Right forelimb (tissue), 1 donor: ENCODE measurements around the gene PDE6B.
"Not testable (repeated sequence)": the region's sequence is repeated elsewhere in the genome, so short reads cannot be mapped to it uniquely, and the experiment has no call there.

Experiments used
- DNase-seq: peaks from one replicate; pipeline ENCODE4 v3.0.0-alpha.2; 2018

Gene PDE6B

DNA sequence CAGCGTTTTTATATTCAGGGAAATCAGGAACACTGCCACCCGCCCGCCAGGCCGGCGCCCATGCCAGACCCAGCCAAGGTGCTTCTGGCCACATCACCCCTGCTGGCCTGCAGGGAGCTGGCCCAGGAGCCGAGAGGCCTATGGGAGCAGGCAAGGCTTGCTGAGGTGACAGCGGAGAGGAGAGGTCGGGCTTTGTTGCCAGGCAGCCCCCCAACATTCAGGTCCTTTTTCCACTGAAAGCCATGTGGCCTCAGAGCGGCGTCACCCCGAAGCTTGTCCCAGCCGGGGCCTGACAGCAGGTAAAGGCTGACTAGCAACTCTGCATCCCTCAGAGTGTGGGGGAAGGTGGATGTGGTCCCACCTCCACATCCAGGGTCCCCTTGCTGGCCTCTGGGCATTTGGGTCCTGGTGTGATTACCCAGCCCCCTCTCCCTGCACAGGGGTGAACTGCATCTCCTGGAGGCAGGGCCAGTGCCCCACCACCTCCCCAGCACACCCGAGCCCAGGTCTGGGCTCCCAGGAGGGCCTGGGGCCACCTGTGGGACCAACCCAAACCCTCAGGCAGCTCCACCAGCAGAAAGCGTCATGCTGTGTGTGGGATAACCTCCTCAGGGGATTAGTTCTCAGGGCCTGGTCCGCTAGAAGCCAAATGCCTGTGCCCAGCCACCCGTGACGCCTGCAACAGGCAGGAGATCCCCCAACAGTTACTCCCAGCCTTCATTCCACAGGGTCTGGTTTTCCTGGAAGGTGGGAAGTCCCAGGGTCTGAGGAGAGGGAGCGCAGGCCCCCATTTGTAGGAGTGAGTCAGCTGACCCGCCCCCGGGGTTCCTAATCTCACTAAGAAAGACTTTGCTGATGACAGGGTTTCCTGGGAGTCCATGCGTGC is at the start of gene PDE6B:
Gene PDE6B, plus strand, starts transcription at position 869 of the 886 bp plus-strand sequence. CDS start 54 bp downstream, outside the sequence.
- DNase-seq: no peak

DNA sequence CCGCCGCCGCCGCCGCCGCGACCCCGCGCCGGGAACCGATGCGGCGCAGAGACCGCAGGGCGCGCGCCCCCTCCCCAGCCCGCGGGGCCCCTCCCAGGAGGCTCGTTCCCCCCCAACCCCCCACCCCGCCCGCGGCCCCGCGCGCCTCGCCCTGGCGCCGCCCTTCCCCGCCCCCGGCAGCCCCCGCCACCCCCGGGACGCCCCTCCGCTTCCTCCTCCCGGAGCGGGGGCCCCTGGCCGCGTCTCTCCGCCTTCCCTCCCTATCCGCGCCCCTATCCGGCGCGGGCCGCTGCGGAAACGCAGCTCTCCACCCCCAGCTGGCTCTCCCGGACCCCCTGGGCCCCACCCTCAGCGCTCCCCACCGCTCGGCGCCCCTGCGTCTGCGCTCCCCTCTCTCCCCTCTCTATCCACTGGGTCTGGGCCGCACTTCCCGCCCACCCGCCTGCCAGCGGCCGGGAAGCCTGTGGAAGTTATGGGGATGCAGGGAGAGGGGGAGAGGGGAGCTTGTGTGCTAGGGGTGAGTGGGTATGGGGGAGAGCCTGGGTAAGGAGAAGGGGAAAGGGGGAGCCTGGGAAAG is 49.0 kb upstream of the PDE6B start, which contains the start of gene TMEM271:
Gene TMEM271, minus strand, starts transcription at position 51 of the 577 bp plus-strand sequence. CDS start 233 bp downstream, outside the sequence.
- DNase-seq: no peak

DNA sequence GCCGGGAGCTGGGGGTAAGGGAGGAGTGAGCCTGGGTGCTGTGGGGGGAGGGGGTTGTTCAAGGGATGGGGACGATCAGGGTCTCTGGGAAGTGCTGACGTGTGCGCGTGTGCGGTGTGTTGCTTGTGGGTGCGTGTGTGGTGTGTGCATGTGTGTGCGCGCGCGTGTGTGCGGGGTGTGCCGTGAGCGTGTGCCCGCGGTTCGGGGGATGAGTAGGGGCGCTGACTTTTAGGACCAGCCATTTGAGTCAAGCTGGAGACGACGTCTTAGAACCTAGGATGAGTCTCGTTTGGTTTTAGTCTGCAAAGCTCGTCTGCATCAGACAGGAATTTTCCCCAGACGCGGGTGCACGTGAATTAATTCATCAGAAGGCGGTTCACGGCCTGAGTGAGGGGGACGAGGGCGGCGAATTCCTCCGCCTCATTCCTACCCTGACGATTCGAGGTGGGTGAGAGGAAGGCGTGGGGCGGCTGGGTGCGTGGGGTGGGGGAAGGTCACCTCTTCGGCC is 48.3 kb upstream of the PDE6B start:
- no peak for DNase-seq

DNA sequence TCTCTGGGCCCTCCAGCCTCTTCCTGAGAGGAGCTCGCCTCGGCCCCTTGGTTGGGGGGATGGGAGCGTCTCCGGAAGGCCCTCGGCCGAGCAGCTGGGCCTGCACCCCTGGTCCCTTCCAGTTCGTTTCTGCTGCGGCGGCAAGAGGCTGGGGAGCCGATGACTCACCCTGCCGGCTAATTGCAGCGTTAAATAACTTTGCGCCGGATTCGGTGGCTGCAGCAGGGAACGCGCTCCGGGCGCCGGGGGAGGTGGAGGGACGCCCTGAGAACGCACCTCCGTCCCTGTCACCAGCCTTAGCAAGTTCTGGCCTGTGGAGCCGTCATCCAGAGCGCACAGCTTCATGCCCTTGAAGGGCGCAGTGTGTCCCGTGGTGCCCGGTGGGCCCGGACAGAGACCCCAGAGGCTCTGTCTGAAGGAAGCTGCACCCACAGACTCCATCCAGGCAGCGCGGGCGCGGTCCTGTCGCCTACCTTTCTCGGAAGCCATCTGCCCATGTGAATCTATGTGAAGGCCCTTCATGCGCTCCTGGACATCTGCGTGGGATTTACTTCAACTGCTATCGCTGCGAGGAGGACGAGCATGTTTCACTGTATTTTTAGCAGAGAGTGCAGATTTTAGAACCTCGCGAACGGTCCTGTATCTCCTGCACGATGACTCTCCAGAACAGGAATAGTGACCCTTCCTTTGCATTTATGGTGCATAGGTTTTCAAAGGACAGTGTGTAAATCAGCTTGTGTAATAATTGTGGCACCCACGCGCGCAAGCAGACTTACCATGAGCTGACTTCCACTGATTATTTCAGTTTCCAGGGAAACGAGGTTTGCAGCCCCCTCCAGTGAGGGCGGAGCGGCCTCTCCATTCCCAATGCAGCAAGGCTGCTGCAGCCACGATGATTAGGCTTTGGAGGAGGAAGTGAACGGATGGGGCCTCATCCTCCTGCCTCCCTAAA is 47.6 kb upstream of the PDE6B start:
- DNase-seq: no peak

DNA sequence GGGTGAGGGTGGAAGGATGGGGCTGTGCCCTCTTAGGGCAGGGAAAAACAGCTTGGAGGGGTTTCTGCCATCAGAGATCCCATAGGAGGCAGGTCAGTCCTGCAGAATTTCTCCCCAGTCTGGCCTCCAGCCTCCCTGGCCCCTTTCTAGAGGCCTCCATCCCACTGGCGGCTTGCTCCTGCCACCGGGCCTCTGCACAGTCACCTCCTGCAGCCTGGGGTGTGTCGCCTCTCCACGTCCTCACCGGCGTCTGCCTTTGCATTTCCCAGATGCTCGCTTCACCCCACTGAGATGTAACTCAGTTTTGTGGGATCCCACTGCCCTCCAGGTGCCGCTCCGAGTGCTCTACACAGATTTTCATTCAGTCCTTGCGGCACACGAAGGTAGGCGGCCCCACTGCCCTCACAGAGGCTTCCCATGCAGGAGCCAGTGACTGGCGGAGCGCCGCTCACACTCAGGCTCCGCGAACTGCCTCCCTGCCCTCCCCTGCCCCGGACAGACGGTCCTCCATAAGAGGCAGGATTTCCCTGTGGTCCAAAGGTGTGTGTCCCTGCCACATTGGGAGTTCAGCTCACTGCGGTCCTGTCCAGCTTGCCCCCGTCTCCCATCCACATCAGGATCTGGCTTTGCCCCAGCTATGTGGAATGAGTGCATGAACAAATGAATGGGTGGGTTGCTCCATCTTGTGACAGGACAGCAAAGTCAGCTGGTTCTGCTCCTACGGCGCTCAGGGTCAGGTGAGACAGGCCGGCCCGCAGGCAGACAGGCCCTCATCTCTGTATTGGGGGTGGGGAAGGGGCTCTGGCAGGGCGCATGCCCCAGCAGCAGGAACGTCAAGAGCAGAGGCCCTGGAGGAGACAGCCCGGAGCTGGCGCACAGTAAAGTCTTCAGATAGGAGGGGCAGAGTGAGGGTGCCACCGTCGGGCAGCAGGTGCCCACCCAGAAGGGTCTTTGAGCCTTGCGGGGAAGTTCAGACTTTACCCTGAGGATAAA is 46.6 kb upstream of the PDE6B start:
- no peak for DNase-seq

DNA sequence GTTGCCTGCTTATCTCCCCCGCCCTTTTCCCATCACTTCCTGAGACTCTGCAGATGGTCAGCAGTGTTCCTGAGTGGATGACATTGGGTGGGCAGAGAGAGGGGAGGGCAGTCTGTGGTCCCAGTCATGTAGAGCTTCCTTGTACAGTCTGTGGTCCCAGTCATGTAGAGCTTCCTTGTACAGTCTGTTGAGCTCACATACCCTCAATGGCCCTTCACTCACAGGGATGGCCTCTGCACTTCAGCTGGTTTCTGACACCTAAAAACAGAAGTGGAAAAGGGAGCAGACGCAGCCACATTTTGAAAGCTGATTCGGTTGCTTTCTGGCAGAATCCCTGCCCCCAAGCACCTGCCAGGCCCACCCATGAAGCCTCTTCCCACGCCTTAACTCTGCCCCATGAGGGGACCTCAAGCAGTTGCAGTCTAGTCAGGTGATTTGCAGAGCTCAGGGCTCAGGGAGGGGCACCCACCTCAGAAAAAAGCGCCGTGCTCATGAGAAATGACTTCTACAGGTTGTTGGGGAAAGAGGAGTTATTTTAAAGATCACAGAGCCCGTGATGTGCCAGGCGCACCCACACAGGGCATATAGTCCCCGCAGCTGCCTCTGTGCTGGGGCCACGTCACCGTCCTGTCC is 45.7 kb upstream of the PDE6B start:
- DNase-seq: no peak

DNA sequence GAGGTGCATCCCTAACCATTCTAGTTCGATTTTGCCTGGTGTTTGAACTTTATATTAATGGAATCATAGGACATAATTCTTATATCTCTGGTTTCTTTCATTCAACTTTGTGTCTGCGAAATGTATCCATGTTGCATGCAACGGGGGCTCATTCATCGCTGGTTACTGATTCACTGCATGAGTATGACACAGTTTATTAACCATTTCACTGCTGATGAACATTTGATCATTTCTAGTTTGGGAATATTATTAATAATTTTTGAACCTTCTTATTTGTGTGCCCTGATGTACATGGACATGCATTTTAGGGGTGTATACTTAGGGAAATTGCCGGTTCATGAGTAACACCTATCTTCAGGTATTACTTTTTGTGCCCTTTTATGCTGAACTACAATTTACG is 44.2 kb upstream of the PDE6B start:
- DNase-seq: no peak

DNA sequence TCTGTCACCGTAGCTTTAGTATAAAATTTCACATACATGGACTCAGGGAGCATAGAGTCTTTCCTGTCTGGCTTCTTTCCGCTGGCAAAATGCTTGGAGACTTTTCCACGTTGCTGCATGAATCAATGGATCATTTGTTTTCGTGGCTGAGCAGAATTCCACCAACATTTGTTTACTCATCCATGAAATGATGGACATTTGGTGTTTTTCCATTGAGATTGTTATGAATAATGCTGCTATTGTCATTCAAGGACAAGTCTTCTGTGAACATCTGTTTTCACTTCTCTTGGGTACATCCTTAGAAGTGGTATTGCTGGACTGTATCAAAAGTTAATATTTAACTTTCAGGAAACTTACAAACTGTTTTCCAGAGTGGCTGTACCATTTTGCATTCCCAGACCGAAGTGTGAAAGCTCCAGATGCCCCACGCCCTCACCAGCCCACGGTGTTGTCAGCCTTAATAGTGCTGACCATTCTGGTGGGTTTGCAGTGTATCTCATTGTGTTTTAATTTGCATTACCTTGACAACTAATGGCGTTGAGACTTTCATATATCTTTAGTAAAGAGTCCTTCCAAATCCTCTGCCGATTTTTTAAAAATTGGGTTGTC is 43.5 kb upstream of the PDE6B start:
- DNase-seq: no peak

DNA sequence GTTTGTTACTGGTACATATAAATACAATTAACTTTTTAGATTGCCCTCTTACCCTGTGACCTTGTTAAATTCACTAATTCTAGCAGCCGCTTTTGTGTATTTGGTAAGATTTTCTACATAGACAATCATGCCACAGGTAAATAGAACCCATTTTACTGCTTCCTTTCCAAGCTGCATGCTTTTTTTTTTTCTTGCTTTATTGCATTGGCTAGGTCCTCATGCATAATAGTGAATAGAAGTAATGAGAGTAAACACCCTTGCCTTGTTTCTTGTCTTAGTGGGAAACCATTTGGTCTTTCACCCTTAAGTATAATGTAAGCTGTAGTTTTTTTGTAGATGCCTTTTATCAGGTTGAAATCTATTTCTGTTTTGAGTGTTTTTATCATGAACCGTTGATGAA is 41.6 kb upstream of the PDE6B start:
- no peak for DNase-seq

DNA sequence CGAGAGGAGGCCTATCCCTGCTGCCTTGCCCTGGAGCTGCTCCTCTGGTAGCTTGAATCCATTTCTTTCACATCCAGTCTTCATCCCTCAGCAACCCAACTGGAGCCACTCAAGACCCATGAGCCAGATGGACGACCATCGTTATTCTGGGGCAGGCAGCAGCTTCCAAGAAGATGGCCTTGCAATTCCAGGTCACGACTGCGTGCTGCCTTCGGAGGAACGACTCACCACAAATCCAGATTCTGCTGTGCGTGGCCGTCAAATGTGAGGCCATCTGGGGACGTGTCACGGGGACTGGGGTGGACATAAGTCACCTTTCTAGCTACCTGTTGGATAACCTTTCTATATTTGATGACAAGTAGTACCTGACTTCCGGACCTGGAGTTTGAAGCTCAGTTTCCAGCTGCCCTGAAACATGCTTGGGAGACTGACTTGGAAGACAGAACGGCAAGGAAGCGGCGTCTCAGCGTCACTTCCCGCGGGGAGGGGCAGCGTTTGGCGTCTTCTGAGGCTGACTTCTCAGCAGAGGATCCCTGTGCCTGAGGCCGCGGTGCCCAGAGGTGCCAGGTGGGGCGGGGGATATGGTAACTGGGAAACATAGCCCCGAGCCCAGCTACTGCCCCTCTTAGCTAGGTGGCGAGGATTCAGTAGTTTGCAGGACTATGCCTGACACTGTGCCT is 37.6 kb upstream of the PDE6B start:
- no peak for DNase-seq

DNA sequence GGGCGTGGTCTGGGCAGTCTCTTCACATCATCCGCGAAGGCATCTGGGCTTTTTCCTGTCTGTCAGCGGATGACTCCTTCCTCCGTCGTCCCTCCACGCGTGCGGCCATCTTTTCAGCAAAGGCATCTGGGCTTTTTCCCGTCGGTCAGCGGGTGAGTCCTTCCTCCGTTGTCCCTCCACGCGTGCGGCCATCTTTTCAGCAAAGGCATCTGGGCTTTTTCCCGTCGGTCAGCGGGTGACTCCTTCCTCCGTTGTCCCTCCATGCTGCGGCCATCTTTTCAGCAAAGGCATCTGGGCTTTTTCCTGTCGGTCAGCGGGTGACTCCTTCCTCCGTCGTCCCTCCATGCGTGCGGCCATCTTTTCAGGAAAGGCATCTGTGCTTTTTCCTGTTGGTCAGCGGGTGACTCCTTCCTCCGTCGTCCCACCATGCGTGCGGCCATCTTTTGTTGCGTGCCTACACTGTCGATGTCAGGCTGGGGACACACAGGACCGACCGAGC is 37.0 kb upstream of the PDE6B start:
- DNase-seq: no peak

DNA sequence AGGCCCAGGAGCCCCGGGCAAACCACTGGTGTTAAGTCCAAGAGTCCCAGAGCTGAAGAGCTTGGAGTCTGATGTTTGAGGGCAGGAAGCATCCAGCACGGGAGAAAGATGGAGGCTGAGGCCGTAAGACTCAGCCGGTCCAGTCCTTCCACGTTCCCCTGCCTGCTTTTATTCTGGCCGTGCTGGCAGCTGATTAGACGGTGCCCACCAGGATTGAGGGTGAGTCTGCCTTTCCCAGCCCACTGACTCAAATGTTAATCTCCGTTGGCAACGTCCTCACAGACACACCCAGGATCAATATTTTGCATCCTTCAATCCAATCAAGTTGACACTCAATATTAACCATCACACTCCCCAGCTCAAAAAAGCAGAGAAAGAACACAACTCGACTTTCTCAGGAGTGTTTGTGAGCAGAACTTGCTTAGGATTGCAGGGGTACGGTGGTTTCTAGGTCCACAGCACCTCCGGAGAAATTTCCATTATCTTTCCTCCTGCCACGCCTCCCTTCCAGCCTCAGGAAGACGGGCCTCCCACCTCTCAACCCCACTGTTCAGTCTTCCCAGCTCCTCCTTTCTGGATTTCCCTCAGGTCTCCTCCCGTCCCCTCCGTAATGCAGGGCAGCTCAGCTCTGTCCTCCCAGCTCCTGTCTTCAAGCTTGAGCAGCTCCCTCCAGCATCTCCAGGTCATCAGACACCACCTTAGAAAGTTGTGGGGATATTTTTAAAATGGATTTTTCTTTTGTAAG is 36.0 kb upstream of the PDE6B start:
- no peak for DNase-seq

DNA sequence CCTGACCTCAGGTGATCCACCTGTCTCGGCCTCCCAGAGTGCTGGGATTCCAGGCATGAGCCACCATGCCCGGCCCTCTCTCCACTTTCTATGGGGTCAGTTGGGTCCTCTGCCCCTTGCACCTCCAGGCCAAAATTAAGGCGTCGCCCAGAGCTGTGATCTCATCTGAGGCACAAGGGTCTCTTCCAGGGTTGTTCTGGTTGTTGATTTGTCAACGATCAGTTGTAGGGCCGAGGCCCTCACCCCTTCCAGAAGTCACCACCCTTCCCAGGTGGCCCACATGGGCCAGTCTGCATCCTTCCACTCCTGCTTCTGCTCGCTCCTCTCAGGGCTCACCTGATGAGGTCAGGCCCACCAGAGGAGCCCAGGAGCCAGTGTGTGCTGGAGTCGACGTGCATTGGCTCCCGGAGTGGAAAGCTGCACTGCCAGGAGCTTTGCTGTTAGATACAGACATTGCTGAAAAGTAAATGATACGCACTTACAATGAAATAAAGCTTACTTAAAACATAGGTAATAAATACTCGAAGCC is 35.0 kb upstream of the PDE6B start:
- DNase-seq: no peak

DNA sequence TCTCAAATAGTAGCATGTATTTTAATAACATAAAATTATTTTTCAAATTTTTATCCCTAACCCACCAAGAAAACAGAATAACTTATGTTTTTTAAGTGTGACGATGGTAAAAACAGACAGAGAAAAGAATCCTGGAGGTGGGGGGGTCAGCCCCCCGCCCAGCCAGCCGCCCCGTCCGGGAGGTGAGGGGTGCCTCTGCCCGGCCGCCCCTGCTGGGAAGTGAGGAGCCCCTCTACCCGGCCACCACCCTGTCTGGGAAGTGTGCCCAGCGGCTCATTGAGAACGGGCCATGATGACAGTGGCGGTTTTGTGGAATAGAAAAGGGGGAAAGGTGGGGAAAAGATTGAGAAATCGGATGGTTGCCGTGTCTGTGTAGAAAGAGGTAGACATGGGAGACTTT is 33.2 kb upstream of the PDE6B start:
- DNase-seq: not testable (repeated sequence)

DNA sequence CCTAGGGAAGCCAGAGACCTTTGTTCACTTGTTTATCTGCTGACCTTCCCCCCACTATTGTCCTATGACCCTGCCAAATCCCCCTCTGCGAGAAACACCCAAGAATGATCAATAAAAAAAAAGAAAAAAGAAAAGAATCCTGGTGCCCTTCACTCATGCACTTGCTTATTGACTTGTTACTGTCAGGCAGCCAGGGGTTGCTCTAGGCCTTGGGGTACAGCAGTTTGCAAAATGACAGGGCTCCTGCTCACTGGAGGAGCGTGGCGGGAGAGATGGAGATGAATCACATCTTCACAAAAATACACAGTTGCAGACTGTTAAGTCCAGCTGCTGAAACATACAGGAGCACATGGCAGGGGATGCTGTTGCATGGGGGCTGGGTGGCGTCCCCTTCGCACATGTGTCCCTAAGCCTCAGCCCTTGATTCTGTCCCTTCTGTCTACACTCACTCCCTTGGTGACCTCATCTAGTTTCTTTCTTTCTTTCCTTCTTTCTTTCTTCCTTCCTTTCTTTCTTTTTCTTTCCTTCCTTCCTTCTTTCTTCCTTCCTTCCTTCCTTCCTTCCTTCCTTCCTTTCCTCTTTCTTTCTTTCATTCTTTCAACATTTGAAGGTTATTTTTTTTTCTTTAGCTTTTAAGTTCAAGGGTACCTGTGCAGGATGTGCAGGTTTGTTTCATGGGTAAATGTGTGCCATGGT is 32.4 kb upstream of the PDE6B start:
- no peak for DNase-seq

DNA sequence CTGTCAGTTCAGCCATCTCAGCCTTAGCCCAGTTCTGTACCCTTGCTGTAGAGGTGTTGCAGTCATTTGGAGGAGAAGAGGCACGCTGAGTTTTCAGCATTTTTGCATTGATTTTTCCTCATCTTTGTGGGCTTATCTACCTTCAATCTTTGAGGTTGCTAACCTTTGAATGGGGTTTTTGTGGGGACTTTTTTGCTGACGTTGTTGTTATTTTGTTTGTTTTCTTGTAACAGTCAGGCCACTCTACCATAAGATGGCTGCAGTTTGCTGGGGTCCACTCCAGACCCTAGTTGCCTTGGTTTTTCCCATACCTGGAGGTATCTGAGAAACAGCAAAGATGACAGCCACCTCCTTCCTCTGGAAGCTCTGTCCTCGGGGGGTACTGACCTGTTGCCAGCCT is 26.4 kb upstream of the PDE6B start:
- no peak for DNase-seq

DNA sequence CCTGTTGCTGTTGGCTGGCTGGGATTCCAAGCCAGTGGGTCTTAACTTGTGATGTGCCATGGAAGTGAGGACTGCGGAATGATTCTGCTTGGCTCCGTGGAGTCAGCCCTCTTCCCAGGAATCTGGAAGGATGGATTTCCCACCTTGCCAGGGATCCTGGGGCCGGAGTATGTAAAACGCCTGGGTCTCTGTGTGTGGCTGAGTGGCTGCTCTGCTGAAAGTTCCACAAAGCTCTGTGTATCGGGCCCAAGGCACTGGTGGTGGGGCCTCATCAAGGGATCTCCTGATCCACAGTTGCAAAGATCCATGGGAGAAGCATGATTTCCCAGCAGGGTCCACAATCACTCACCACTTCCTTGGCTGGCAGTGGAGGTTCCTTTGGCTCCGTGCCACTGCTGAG is 25.2 kb upstream of the PDE6B start:
- DNase-seq: no peak

DNA sequence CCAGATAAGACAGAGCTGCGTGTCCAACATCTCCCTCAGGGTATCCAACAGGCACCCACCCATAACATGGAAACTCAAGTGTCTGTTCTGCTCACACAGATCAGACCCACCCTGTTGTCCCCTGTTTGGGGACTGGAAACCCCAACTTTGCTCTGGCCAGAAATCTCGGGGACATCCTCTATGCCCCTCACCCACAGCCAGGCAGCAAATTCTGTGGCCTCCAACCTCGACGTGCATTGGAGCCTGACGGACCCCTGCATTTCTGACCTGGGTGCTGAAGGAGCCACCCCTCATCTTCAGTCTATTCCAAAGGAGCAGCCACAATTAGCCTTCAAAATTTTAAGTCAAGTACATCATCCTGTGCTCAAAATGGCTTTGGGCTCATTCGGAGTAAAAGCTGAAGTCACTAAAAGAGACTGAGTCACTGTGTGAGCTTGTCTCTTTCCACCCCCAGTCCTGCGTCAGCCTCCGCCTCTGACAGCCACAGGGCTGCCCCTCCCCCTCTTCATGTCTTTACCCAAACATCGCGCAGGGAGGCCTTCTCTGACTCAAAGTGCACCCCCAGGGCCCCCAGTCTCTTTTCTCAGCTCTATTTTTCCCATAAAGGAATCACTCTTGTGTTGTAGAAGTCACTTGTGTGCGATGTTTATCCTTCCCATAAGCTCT is 24.4 kb upstream of the PDE6B start:
- DNase-seq: no peak
